Smooth muscle cell (in vitro differentiated cells): ENCODE measurements around the gene SHROOM1. TPM values are rescaled to one million over a fixed set of nuclear protein-coding genes. Genes with fewer than 3 reads are reported as not detected.
A peak's percentile ranks its signal among the peaks of the same experiment; 100 is the strongest.
"Not testable (repeated sequence)": the region's sequence is repeated elsewhere in the genome, so short reads cannot be mapped to it uniquely, and the experiment has no call there.

ENCODE experiments used
- DNase-seq: peaks from one replicate; lab custom pipeline; 2025; ENCODE audit not compliant: unreplicated experiment; lab: John Stamatoyannopoulos, UW
- H2AFZ ChIP-seq: fragments of 200-600 bp; sonication (generic); 2 replicates; pipeline ENCODE4 v1.6.0; 2016; ENCODE audit warnings: antibody characterized with exemption, low read depth, mild to moderate bottlenecking
- H3F3A ChIP-seq: fragments of 200-600 bp; sonication (generic); 2 replicates; pipeline ENCODE4 v1.6.0; 2017; ENCODE audit warnings: antibody characterized with exemption, low read depth
- H3K27ac ChIP-seq: fragments of 200-600 bp; sonication (generic); 2 replicates; pipeline ENCODE4 v1.5.1; 2016; ENCODE audit warnings: low read depth, mild to moderate bottlenecking
- H3K27me3 ChIP-seq: fragments of 200-600 bp; sonication (generic); 2 replicates; pipeline ENCODE4 v1.6.1; 2016; ENCODE audit warnings: low read depth, mild to moderate bottlenecking
- H3K36me3 ChIP-seq: fragments of 200-600 bp; sonication (generic); 2 replicates; pipeline ENCODE4 v1.5.1; 2016; ENCODE audit warnings: low read depth
- H3K4me1 ChIP-seq: fragments of 200-600 bp; sonication (generic); 2 replicates; pipeline ENCODE4 v1.5.1; 2016; ENCODE audit warnings: low read depth
- H3K4me2 ChIP-seq: fragments of 200-600 bp; sonication (generic); 2 replicates; pipeline ENCODE4 v1.6.0; 2016; ENCODE audit warnings: mild to moderate bottlenecking
- H3K4me3 ChIP-seq: fragments of 200-600 bp; sonication (generic); 2 replicates; pipeline ENCODE4 v1.5.1; 2016; ENCODE audit warnings: mild to moderate bottlenecking
- H3K79me2 ChIP-seq: fragments of 200-600 bp; sonication (generic); 2 replicates; pipeline ENCODE4 v1.6.0; 2016; ENCODE audit warnings: low read depth, mild to moderate bottlenecking
- H3K9ac ChIP-seq: fragments of 200-600 bp; sonication (generic); 2 replicates; pipeline ENCODE4 v1.6.0; 2016; ENCODE audit warnings: low read depth
- H3K9me3 ChIP-seq: fragments of 200-600 bp; sonication (generic); replicated peaks from 2 replicates; pipeline ENCODE4 v1.5.1; 2016; ENCODE audit warnings: low read depth
- H4K20me1 ChIP-seq: fragments of 200-600 bp; sonication (generic); 2 replicates; pipeline ENCODE4 v1.6.0; 2016; ENCODE audit warnings: low read depth
- CTCF ChIP-seq: fragments of 200-600 bp; sonication (generic); IDR thresholded peaks from 2 replicates; pipeline ENCODE4 v1.5.1; 2017; ENCODE audit warnings: borderline replicate concordance, mild to moderate bottlenecking, antibody characterized with exemption; ENCODE audit not compliant: insufficient read depth, poor library complexity, severe bottlenecking
- WGBS: methylation state at CpG from one replicate; pipeline ENCODE4 v1.1.7; 2016; ENCODE audit warnings: low lambda C conversion rate; 5-methylcytosine and 5-hydroxymethylcytosine counted together
- polyA plus RNA-seq: library from polyadenylated mRNA; unstranded; fragments of >200 nt; fragmentation: Nextera tagmentation; extraction: Ambion mirVana; gene quantifications from 2 replicates; pipeline ENCODE4 v1.2.1, GENCODE V29; 2016
- total RNA-seq: library from RNA; depleted of rRNA; stranded (reverse); fragments of >200 nt; gene quantifications from 2 replicates; pipeline ENCODE4 v1.2.3, GENCODE V29; 2014

SHROOM1 gene
- total and polyA plus RNA-seq, 2 experiments from 2014 or later, result 5.9 to 12.0 TPM

GRCh38 chr5:132807163-132807838 lies 23.1 kb downstream of the SHROOM1 start:
- no peak overlapping the region for H3K4me2 ChIP-seq
- H3K79me2 ChIP-seq, result no peaks in the 10 kb centered on the region
- no peak for DNase-seq
- H4K20me1 ChIP-seq, result no peaks in the 10 kb centered on the region
- no peaks in the 10 kb centered on the region for H3K9me3 ChIP-seq
- H3K36me3 ChIP-seq, result no peaks in the 10 kb centered on the region
- H3F3A ChIP-seq, result peaks cover 6% of the 10 kb centered on the region
- peaks cover 2% of the 10 kb centered on the region for H3K4me1 ChIP-seq
- TF ChIP-seq CTCF, result peak; percentile 11
- H3K27me3 ChIP-seq, result peaks cover 14% of the 10 kb centered on the region
- H2AFZ ChIP-seq, result peak overlapping the region; percentile 1
- H3K9ac ChIP-seq, result no peak overlapping the region
- WGBS, result 53% methylated on average over 12 of the region's 12 CpGs
- H3K27ac ChIP-seq, result no peak overlapping the region
- H3K4me3 ChIP-seq, result no peak overlapping the region

DNA sequence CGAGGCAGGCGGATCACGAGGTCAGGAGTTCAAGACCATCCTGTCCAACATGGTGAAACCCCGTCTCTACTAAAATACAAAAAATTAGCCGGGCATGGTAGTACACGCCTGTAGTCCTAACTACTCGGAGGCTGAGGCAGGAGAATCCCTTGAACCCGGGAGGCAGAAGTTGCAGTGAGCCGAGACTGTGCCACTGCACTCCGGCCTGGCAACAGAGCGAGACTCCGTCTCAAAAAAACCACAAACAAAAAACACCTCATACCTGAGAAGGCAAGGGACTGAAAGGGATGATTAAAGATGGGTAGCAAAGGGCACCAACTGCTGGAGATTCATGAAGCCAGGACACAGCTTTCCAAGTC lies 23.7 kb downstream of the SHROOM1 start:
- not testable (repeated sequence) for H3K9me3 ChIP-seq, H3F3A ChIP-seq, H3K27ac ChIP-seq, H3K79me2 ChIP-seq, H3K4me2 ChIP-seq, H3K4me1 ChIP-seq, H3K4me3 ChIP-seq, H4K20me1 ChIP-seq, H3K36me3 ChIP-seq, H3K9ac ChIP-seq, H3K27me3 ChIP-seq, DNase-seq
- H2AFZ ChIP-seq, result peak overlapping the region; percentile 1
- WGBS, result 93% methylated on average over 12 of the region's 12 CpGs

DNA sequence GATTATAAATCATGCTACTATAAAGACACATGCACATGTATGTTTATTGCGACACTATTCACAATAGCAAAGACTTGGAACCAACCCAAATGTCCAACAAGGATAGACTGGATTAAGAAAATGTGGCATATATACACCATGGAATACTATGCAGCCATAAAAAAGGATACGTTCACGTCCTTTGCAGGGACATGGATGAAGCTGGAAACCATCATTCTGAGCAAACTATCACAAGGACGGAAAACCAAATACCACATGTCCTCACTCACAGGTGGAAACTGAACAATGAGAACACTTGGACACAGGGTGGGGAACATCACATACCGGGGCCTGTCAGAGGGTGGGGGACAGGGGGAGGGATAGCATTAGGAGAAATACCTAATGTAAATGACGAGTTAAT lies 24.6 kb downstream of the SHROOM1 start:
- DNase-seq, H3K27me3 ChIP-seq, H2AFZ ChIP-seq, H4K20me1 ChIP-seq, H3K36me3 ChIP-seq, H3K27ac ChIP-seq, H3K4me3 ChIP-seq, H3K4me2 ChIP-seq, H3K79me2 ChIP-seq, H3K9ac ChIP-seq, H3K9me3 ChIP-seq, H3K4me1 ChIP-seq, H3F3A ChIP-seq: not testable (repeated sequence)
- WGBS, result 94% methylated on average over 6 of the region's 6 CpGs

GRCh38 chr5:132804219-132804618 lies 26.2 kb downstream of the SHROOM1 start:
- 100% methylated on average over 1 of the region's 1 CpG for WGBS
- DNase-seq, result not testable (repeated sequence)

DNA sequence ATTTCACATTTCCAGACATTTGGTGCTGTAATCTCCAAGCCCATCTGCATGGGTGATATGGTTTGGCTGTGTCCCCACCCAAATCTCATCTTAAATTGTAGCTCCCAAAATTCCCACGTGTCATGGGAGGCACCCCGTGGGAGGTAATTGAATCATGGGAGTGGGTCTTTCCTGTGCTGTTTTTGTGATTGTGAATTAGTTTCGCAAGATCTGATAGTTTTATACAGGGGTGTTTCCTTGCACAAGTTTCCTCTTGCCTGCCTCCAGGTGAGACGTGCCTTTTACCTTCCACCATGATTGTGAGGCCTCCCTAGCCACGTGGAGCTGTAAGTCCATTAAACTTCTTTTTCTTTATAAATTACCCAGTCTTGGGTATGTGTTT lies 27.8 kb downstream of the SHROOM1 start:
- H3K4me1 ChIP-seq, H3K9me3 ChIP-seq, DNase-seq, H2AFZ ChIP-seq, H3K36me3 ChIP-seq, H3K79me2 ChIP-seq, H4K20me1 ChIP-seq, H3K4me3 ChIP-seq, H3F3A ChIP-seq, H3K27ac ChIP-seq, H3K4me2 ChIP-seq, H3K9ac ChIP-seq, H3K27me3 ChIP-seq: not testable (repeated sequence)
- 83% methylated on average over 5 of the region's 5 CpGs for WGBS

More at GRCh38 chr5:132804219-132804618, 26.2 kb downstream of the SHROOM1 start:
- H3K9me3 ChIP-seq, H2AFZ ChIP-seq, H3K9ac ChIP-seq, H3K79me2 ChIP-seq, H3K4me1 ChIP-seq, H3K27ac ChIP-seq, H3F3A ChIP-seq, H3K27me3 ChIP-seq, H4K20me1 ChIP-seq, H3K4me2 ChIP-seq, H3K36me3 ChIP-seq, H3K4me3 ChIP-seq: not testable (repeated sequence)
